OCI-LY7 (cell line): Measurements from ENCODE around the gene PTEN. TPM values are rescaled to one million over a fixed set of nuclear protein-coding genes. Genes with fewer than 3 reads are reported as not detected.
"Not testable (repeated sequence)": the region's sequence is repeated elsewhere in the genome, so short reads cannot be mapped to it uniquely, and the experiment has no call there.

Experiments
- BruUV-seq: library from RNA; stranded (reverse); fragments of 400-500 nt; replicated peaks from 2 replicates; lab custom pipeline; 2021; lab: Mats Ljungman, UMichigan
- CTCF ChIA-PET: fragments of 300-600 bp; sonication (Branson Sonifier 250); formaldehyde crosslinking; loops from one replicate; lab custom pipeline; 2022; ENCODE audit warnings: antibody characterized with exemption; ENCODE audit not compliant: unreplicated experiment; lab: Charles Lee
- POLR2A ChIA-PET: fragments of 300-600 bp; sonication (Branson Sonifier 250); formaldehyde crosslinking; loops from one replicate; lab custom pipeline; 2022; ENCODE audit warnings: antibody characterized with exemption; lab: Charles Lee
- DNase-seq: peaks from one replicate; pipeline ENCODE4 v3.0.0-alpha.2; 2015; ENCODE audit warnings: low spot score
- H2AFZ ChIP-seq: fragments of 200-600 bp; sonication (generic), shearing (Covaris generic); 2 replicates; pipeline ENCODE4 v1.6.1; 2014; ENCODE audit warnings: mild to moderate bottlenecking, antibody characterized with exemption, low read length, moderate library complexity
- H3K27ac ChIP-seq: fragments of 200-600 bp; sonication (generic); 2 replicates; pipeline ENCODE4 v1.5.1; 2014; ENCODE audit warnings: mixed run types, low read depth, mild to moderate bottlenecking, moderate library complexity, low read length, inconsistent platforms; ENCODE audit not compliant: poor library complexity, severe bottlenecking
- H3K36me3 ChIP-seq: fragments of 200-600 bp; sonication (generic); 2 replicates; pipeline ENCODE4 v1.6.1; 2014; ENCODE audit warnings: mild to moderate bottlenecking, antibody characterized with exemption, low read length, moderate library complexity, mixed read lengths; ENCODE audit not compliant: insufficient read depth
- H3K4me1 ChIP-seq: fragments of 200-600 bp; sonication (generic); 2 replicates; pipeline ENCODE4 v1.5.1; 2014; ENCODE audit warnings: mild to moderate bottlenecking, low read length; ENCODE audit not compliant: insufficient read depth, poor library complexity, severe bottlenecking
- H3K4me2 ChIP-seq: fragments of 200-600 bp; sonication (generic); 2 replicates; pipeline ENCODE4 v1.6.1; 2014; ENCODE audit warnings: mild to moderate bottlenecking, low read length
- H3K4me3 ChIP-seq: fragments of 200-600 bp; sonication (generic); 2 replicates; pipeline ENCODE4 v1.5.1; 2014; ENCODE audit warnings: mild to moderate bottlenecking, low read depth, low read length; ENCODE audit not compliant: poor library complexity, severe bottlenecking
- H3K79me2 ChIP-seq: fragments of 200-600 bp; sonication (generic); 2 replicates; pipeline ENCODE4 v1.6.1; 2016; ENCODE audit warnings: low read depth, mild to moderate bottlenecking, low read length, moderate library complexity, mixed read lengths; ENCODE audit not compliant: insufficient read depth
- H3K9me2 ChIP-seq: fragments of 200-600 bp; sonication (generic); 2 replicates; pipeline ENCODE4 v1.6.1; 2016; ENCODE audit warnings: mild to moderate bottlenecking, low read length, mixed read lengths; ENCODE audit not compliant: insufficient read depth
- H3K9me3 ChIP-seq: fragments of 200-600 bp; sonication (generic); 2 replicates; pipeline ENCODE4 v1.6.1; 2014; ENCODE audit warnings: mild to moderate bottlenecking, mixed run types, low read length, mixed read lengths
- H4K20me1 ChIP-seq: fragments of 200-600 bp; sonication (generic); 2 replicates; pipeline ENCODE4 v1.6.1; 2014; ENCODE audit warnings: mild to moderate bottlenecking, antibody characterized with exemption, low read length, moderate library complexity, mixed read lengths; ENCODE audit not compliant: insufficient read depth
- EZH2phosphoT487 ChIP-seq: fragments of 200-600 bp; sonication (generic); IDR thresholded peaks from 2 replicates; pipeline ENCODE4 v1.6.1; 2018; ENCODE audit warnings: low read depth, borderline replicate concordance, mild to moderate bottlenecking, mixed run types, antibody characterized with exemption, low read length, moderate library complexity, mixed read lengths
- intact Hi-C: fragments of 100-400 bp; cut with micrococcal nuclease; formaldehyde crosslinking; loops from one replicate; pipeline ENCODE4 v1.10.0; 2022; ENCODE audit not compliant: unreplicated experiment
- total RNA-seq, 2 experiments: library from RNA; depleted of rRNA in 1 of 2; stranded (reverse); fragments of >200 nt in 1 of 2; shearing (Covaris generic) in 1 of 2; gene quantifications; 2 replicates each; pipeline ENCODE4 v1.2.3, GENCODE V29; 2014 to 2022
- TF ChIP-seq, protein P1 (sequence below): fragments of 200-600 bp; sonication (generic); conservative IDR thresholded peaks from 2 replicates; pipeline ENCODE4 v1.5.1; 2014; ENCODE audit warnings: mild to moderate bottlenecking, antibody characterized with exemption, low read length, moderate library complexity, mixed read lengths

The PTEN gene
- total RNA-seq, 2 experiments from 2014 or later: 135 to 173 TPM

DNA sequence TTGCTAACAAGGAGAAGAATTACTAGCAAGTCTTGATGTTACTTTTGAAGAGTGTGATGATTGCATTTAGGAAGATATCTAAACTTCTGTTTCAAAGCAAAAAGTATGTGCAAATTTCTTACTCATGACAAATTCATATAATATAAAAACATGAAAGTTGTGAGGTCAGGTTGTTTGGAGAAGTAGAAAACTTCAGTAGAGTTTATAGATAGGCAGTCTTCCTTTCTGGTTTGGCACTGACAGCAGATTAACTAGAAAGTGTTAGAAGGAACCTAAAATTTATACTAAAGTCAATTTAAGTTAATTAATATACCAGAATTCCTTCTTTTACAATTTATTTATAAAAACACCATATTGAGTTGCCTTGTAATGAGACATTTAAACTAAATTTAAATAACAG, 16.9 kb downstream of the PTEN start:
- H4K20me1 ChIP-seq: no peaks in the 10 kb centered on the region
- no peak for DNase-seq
- CTCF ChIA-PET: no interaction called here
- H3K79me2 ChIP-seq: peaks cover 95% of the 10 kb centered on the region
- TF ChIP-seq, protein P1, sequence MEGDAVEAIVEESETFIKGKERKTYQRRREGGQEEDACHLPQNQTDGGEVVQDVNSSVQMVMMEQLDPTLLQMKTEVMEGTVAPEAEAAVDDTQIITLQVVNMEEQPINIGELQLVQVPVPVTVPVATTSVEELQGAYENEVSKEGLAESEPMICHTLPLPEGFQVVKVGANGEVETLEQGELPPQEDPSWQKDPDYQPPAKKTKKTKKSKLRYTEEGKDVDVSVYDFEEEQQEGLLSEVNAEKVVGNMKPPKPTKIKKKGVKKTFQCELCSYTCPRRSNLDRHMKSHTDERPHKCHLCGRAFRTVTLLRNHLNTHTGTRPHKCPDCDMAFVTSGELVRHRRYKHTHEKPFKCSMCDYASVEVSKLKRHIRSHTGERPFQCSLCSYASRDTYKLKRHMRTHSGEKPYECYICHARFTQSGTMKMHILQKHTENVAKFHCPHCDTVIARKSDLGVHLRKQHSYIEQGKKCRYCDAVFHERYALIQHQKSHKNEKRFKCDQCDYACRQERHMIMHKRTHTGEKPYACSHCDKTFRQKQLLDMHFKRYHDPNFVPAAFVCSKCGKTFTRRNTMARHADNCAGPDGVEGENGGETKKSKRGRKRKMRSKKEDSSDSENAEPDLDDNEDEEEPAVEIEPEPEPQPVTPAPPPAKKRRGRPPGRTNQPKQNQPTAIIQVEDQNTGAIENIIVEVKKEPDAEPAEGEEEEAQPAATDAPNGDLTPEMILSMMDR: no peak
- no peak for TF ChIP-seq EZH2phosphoT487
- H3K4me2 ChIP-seq: no peak overlapping the region
- no peak overlapping the region for H3K4me3 ChIP-seq
- H3K36me3 ChIP-seq: peaks cover 95% of the 10 kb centered on the region
- H3K4me1 ChIP-seq: peaks cover 3% of the 10 kb centered on the region
- H3K27ac ChIP-seq: no peak overlapping the region
- H2AFZ ChIP-seq: no peak overlapping the region
- H3K9me3 ChIP-seq: peaks cover 31% of the 10 kb centered on the region; the same call in 1 of the 2 replicates
- intact Hi-C loops: no loop called here
- TSS peak; percentile 3 for BruUV-seq
- POLR2A ChIA-PET: interaction anchor here (1.2 kb wide), 1 partner anchor 188 kb away, joined by 3 read pairs; no protein-coding TSS in a partner anchor
- no peaks in the 10 kb centered on the region for H3K9me2 ChIP-seq

- POLR2A ChIA-PET: interaction anchor here (1.3 to 1.8 kb wide), 3 partner anchors 14 to 30 kb away, joined by 4 to 7 read pairs (median 5); no protein-coding TSS in a partner anchor
- H3K4me1 ChIP-seq, H4K20me1 ChIP-seq, intact Hi-C loops, H3K4me3 ChIP-seq, H3K27ac ChIP-seq, BruUV-seq, H3K9me2 ChIP-seq, H3K4me2 ChIP-seq, CTCF ChIA-PET, DNase-seq, H2AFZ ChIP-seq: not testable (repeated sequence)
- peaks cover 95% of the 10 kb centered on the region for H3K79me2 ChIP-seq
- peaks cover 96% of the 10 kb centered on the region for H3K36me3 ChIP-seq
- H3K9me3 ChIP-seq: peaks cover 42% of the 10 kb centered on the region; the same call in 1 of the 2 replicates
These were observed 18.1 kb downstream of the PTEN start for GRCh38 chr10:87881373-87882059.

GRCh38 chr10:87882555-87883294, 19.3 kb downstream of the PTEN start:
- H3K4me2 ChIP-seq: no peak overlapping the region
- peaks cover 96% of the 10 kb centered on the region for H3K36me3 ChIP-seq
- peaks cover 53% of the 10 kb centered on the region; the same call in 1 of the 2 replicates for H3K9me3 ChIP-seq
- H3K4me1 ChIP-seq: no peaks in the 10 kb centered on the region
- POLR2A ChIA-PET: interaction anchor here (0.7 to 1.8 kb wide), 9 partner anchors 11 to 36 kb away, joined by 3 to 10 read pairs (median 4); no protein-coding TSS in a partner anchor
- no peak overlapping the region for H3K4me3 ChIP-seq
- H3K9me2 ChIP-seq: no peaks in the 10 kb centered on the region
- TF ChIP-seq EZH2phosphoT487: no peak
- TF ChIP-seq, protein P1: no peak
- intact Hi-C loops: no loop called here
- no TSS peak for BruUV-seq
- CTCF ChIA-PET: no interaction called here
- no peak overlapping the region for H3K27ac ChIP-seq
- peaks cover 95% of the 10 kb centered on the region for H3K79me2 ChIP-seq
- H4K20me1 ChIP-seq: no peaks in the 10 kb centered on the region
- no peak overlapping the region for H2AFZ ChIP-seq
- DNase-seq: no peak
